PC-9 (cell line): ENCODE data around the gene ERCC4.

Experiments
- EZH2 ChIP-seq: fragments of 200-600 bp; sonication (generic); IDR thresholded peaks from 2 replicates; pipeline ENCODE4 v1.8.0; 2017; ENCODE audit warnings: antibody characterized with exemption, low read depth
- TF ChIP-seq, protein P1 (sequence below): fragments of 200-600 bp; sonication (generic); conservative IDR thresholded peaks from 2 replicates; pipeline ENCODE4 v1.6.1; 2017; ENCODE audit warnings: mixed run types, antibody characterized with exemption, mild to moderate bottlenecking, moderate library complexity

DNA sequence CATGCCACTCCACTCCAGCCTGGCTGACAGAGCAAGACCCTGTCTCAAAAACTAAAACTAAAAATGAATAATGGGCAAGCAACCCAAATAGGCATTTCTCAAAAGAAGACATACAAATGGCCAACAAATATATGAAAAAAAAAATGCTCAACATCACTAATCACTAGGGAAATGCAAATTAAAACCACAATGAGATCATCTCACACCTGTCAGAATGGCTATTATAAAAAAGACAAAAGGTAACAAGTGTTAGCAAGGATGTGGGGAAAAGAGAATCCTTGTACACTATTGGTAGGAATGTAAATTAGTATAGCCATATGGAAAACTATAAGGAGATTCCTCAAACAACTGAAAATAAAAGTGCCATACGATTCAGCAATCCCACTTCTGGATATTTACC, 7.1 kb upstream of the ERCC4 start:
- TF ChIP-seq, protein P1, sequence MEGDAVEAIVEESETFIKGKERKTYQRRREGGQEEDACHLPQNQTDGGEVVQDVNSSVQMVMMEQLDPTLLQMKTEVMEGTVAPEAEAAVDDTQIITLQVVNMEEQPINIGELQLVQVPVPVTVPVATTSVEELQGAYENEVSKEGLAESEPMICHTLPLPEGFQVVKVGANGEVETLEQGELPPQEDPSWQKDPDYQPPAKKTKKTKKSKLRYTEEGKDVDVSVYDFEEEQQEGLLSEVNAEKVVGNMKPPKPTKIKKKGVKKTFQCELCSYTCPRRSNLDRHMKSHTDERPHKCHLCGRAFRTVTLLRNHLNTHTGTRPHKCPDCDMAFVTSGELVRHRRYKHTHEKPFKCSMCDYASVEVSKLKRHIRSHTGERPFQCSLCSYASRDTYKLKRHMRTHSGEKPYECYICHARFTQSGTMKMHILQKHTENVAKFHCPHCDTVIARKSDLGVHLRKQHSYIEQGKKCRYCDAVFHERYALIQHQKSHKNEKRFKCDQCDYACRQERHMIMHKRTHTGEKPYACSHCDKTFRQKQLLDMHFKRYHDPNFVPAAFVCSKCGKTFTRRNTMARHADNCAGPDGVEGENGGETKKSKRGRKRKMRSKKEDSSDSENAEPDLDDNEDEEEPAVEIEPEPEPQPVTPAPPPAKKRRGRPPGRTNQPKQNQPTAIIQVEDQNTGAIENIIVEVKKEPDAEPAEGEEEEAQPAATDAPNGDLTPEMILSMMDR, result no peak
- no peak for TF ChIP-seq EZH2
